Epithelial cell of esophagus (primary cell): ENCODE data around the gene AGMAT.
A peak's percentile ranks its signal among the peaks of the same experiment; 100 is the strongest.

ENCODE experiments used
- DNase-seq: peaks from one replicate; pipeline ENCODE4 v3.0.0; 2010; ENCODE audit warnings: low read depth
- H3K4me3 ChIP-seq: 2 replicates; pipeline ENCODE4 v1.5.1; 2011; ENCODE audit warnings: mild to moderate bottlenecking, low read length, control low read depth
- TF ChIP-seq, protein P1 (sequence below): IDR thresholded peaks from 2 replicates; pipeline ENCODE4 v1.5.1; 2011; ENCODE audit warnings: low read depth, mild to moderate bottlenecking, low read length, control low read depth, inconsistent platforms; ENCODE audit not compliant: insufficient read depth; ENCODE audit errors: missing control alignments

Gene AGMAT

DNA sequence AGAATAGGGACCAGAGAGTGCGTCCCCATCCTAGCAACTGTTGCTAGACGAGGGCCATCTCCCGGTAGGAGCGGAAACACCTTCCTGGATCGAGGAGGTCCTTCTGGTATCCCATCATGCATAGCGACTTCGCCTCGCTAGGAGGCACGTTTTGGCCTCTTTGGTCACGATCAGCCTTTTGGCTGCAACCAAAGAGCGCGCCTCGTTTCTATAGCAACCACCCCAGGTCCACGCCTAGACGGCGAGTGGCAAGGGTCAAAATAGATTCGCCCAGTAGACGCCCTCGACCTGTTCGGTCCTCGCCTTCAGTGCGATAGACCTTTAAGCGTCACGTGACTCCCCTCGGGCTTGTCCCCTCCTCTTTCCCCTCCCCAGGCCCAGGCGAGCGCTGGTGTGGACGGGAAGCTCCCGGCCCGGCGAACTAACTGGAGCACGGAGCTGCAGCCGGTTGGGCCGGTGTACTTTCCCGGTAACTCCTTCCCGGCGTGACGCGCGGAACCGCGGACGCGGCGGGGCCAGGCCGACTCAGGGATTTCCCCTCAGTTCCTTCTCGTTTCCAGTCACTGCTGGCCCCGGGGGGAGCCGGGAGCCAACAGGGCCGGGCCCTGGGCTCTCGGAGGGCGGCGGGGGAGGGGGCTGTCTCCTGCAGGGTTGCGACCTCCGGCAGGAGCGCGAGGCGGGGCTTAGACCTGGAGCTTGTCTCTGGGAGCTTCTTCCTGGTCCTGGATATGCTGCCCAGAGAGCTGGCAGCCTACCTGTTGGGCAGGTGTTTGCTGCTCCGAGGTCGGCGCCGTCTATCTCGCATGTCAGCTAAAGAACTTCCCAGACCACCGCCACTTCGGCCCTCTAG, 58.1 kb downstream of the AGMAT start, which contains the start of gene DNAJC16:
DNAJC16 (plus strand) TSS at position 359 of the 850 bp plus-strand sequence. CDS start 2,258 bp downstream, outside the sequence.
- DNase-seq: peak; percentile 100
- H3K4me3 ChIP-seq: peak within 1 kb of the TSS; percentile 79
- TF ChIP-seq, protein P1, sequence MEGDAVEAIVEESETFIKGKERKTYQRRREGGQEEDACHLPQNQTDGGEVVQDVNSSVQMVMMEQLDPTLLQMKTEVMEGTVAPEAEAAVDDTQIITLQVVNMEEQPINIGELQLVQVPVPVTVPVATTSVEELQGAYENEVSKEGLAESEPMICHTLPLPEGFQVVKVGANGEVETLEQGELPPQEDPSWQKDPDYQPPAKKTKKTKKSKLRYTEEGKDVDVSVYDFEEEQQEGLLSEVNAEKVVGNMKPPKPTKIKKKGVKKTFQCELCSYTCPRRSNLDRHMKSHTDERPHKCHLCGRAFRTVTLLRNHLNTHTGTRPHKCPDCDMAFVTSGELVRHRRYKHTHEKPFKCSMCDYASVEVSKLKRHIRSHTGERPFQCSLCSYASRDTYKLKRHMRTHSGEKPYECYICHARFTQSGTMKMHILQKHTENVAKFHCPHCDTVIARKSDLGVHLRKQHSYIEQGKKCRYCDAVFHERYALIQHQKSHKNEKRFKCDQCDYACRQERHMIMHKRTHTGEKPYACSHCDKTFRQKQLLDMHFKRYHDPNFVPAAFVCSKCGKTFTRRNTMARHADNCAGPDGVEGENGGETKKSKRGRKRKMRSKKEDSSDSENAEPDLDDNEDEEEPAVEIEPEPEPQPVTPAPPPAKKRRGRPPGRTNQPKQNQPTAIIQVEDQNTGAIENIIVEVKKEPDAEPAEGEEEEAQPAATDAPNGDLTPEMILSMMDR: peak; percentile 40

DNA sequence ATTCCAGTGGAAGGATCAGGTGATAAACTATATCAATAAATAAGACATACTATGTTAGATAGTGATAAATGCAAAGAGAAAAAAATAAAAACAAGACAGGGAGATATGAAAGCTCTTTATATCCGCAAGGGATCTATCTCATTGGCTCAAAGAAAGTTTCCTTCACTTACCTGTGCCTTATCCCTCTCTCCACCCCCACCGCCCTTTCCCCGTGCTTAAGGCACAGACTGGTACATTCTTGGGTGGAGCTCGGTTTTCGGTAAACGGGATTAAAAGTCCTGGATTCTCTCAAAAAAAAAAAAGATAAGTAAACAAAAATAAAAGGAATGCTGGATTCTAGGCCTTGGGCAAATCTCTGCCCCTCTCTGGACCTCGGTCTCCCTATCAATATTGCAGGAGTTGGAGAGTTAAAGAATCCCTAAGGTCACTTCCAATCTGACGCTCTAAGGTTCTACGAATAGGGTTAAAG, 58.8 kb downstream of the AGMAT start:
- peak overlapping the region; percentile 79 for H3K4me3 ChIP-seq
- TF ChIP-seq, protein P1: no peak
- no peak for DNase-seq

DNA sequence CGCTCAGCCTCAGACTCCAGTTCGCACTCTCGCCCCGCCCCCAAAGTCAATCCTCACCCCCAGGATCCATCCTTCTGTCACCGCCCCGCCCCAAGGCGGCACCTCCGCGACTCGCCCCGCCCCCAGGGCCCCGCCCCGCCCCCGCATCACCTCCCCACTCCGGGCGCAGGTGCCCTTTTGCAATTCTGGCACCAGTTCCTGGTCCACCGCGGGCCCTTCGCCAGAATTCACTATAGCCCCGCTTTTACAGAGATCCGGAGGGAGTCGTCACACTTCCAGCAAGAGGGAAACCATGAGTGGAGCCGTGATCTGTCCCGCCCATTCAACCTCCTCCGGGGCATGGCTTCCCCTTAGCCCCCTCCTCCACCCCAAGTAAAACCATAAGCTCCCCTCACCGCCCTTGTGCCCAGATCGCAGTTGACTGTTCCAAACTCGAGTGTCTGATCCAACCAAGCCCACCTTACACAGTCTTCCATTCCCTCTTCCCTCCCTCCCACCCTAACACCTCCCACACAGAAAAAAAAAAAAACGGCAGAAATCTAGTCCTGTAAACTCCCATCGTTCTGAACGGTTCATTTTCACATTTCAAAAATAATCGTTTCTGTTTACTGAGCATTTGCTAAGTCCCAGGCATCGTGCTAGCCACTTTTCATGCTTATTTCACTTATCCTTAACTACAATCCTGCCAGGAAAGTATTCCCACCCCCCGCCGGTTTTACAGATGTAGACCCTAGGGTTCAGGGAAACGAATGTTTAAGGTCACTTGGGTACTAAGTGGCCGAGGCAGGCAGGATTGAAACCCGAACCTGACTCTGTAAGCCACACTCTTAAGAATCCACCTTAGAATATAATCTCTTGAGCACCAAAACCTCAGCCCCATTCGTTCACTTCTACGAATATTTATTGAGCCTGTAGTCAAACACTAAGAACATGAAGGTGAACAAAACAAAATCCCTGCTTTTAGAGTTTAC, 59.5 kb downstream of the AGMAT start:
- peak overlapping the region; percentile 79 for H3K4me3 ChIP-seq
- peak; percentile 6 for DNase-seq

DNA sequence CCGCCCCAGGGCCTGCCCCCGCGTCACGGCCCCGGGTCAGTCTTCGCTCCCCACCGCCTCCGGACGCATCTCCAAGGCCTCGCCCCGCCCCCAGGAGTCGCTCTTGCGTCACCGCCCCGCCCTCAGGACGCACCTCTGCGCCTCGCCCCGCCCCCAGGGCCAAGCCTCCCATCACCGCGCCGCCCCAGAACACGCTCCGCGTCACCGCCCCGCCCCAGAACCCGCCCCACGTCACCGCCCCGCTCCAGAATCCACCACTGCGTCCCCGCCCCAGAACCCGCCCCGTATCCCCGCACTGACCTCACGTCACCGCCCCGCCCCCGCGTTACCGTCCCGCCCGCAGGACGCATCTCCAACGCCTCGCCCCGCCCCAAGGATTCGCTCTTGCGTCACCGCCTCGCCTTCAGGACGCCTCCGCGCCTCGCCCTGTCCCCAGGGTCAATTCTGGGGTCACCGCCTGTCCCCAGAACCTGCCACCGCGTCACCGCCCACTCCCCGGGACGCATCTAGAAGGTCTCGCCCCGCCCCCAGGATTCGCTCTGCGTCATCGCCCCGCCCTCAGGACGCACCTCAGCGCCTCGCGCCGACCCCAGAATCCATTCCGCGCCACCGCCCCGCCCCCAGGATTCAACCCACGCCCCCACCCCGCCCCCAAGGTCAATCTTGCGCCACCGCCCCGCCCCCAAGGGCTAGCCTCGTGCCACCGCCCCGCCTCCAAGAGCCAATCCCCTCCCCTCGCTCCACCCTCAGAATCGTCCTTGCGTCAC, 60.4 kb downstream of the AGMAT start:
- TF ChIP-seq, protein P1: no peak
- peak; percentile 99 for DNase-seq
- peak overlapping the region; percentile 55 for H3K4me3 ChIP-seq

More for the DNA sequence above, 59.5 kb downstream of the AGMAT start:
- TF ChIP-seq, protein P1: no peak

DNA sequence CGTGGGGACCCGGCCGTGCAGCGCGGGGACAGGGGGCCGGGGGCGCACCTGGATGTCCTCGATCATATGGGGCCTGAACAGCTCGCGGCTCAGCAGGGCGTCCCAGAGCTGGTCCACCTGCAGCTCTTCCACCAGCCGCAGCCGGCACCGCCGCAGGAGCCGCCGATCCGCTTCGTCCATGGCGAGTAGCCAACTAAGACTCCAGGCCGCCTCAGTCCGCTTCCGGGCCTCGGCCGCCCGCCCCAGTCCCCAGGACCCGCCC, 60.9 kb downstream of the AGMAT start, which contains the start of gene CASP9:
CASP9 (minus strand) TSS at position 195 of the 262 bp plus-strand sequence; CDS start at position 180, 15 bp downstream.
- TF ChIP-seq, protein P1: no peak
- DNase-seq: no peak

More for the DNA sequence above, 60.9 kb downstream of the AGMAT start, which contains the start of gene CASP9:
- peak within 1 kb of the TSS; percentile 79 for H3K4me3 ChIP-seq
